BLaER1 (cell line): Measurements from ENCODE around the gene IFNAR1.
"Not testable (repeated sequence)": the region's sequence is repeated elsewhere in the genome, so short reads cannot be mapped to it uniquely, and the experiment has no call there.

ENCODE experiments used
- H3K27ac ChIP-seq: shearing (Covaris generic); formaldehyde crosslinking; 2 replicates; pipeline ENCODE4 v1.8.1; 2022
- H3K27me3 ChIP-seq: shearing (Covaris generic); formaldehyde crosslinking; 2 replicates; pipeline ENCODE4 v1.8.1; 2022
- H3K36me3 ChIP-seq: shearing (Covaris generic); formaldehyde crosslinking; 2 replicates; pipeline ENCODE4 v1.8.1; 2022
- H3K4me1 ChIP-seq: shearing (Covaris generic); formaldehyde crosslinking; 2 replicates; pipeline ENCODE4 v1.8.1; 2022
- H3K4me2 ChIP-seq: shearing (Covaris generic); formaldehyde crosslinking; 2 replicates; pipeline ENCODE4 v1.8.1; 2022
- H3K4me3 ChIP-seq: shearing (Covaris generic); formaldehyde crosslinking; 2 replicates; pipeline ENCODE4 v1.8.1; 2022
- H3K9ac ChIP-seq: shearing (Covaris generic); formaldehyde crosslinking; 2 replicates; pipeline ENCODE4 v1.8.1; 2022
- H3K9me3 ChIP-seq: shearing (Covaris generic); formaldehyde crosslinking; 2 replicates; pipeline ENCODE4 v1.8.1; 2022
- H4K20me1 ChIP-seq: shearing (Covaris generic); formaldehyde crosslinking; 2 replicates; pipeline ENCODE4 v1.8.1; 2022
- Cebpa-rat ChIP-seq: shearing (Covaris generic); IDR thresholded peaks from 2 replicates; pipeline ENCODE4 v1.8.1; 2022

The IFNAR1 gene

GRCh38 chr21:33372582-33372981 lies 47.8 kb downstream of the IFNAR1 start:
- no peak overlapping the region for H3K27ac ChIP-seq
- TF ChIP-seq Cebpa-rat = no peak
- H3K27me3 ChIP-seq = no peaks in the 10 kb centered on the region
- H3K9ac ChIP-seq = no peak overlapping the region
- H3K4me2 ChIP-seq = no peak overlapping the region
- H3K4me3 ChIP-seq = no peak overlapping the region
- no peaks in the 10 kb centered on the region for H3K36me3 ChIP-seq
- H3K9me3 ChIP-seq = peaks cover 25% of the 10 kb centered on the region
- H4K20me1 ChIP-seq = no peaks in the 10 kb centered on the region
- H3K4me1 ChIP-seq = peaks cover 27% of the 10 kb centered on the region

DNA sequence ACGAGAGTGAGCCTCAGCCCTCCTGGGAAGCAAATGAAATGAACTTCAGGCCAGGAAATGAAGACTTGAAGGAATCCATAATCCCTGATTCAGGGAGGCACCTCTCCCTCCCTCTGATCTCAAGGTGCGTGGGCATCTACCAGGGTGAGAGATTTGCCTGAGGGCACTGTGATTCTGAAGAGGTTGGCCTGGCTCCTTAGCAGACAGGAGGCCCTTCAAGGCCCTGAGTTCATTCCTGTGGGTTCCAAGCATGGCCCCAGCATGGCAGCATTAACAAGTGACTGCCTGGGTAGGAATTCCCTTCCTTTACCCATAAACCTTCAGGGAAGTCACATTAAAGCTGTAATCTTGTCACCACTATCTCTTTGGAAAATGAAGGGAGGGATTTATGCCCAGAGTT lies 48.7 kb downstream of the IFNAR1 start:
- no peaks in the 10 kb centered on the region for H3K36me3 ChIP-seq
- TF ChIP-seq Cebpa-rat = no peak
- no peak overlapping the region for H3K9ac ChIP-seq
- H3K9me3 ChIP-seq = peaks cover 16% of the 10 kb centered on the region
- no peak overlapping the region for H3K4me3 ChIP-seq
- H3K27me3 ChIP-seq = no peaks in the 10 kb centered on the region
- peak overlapping the region; percentile 70 for H3K4me2 ChIP-seq
- peaks cover 27% of the 10 kb centered on the region for H3K4me1 ChIP-seq
- H4K20me1 ChIP-seq = no peaks in the 10 kb centered on the region
- peak overlapping the region; percentile 16; the same call in 1 of the 2 replicates for H3K27ac ChIP-seq

GRCh38 chr21:33374080-33374449 lies 49.3 kb downstream of the IFNAR1 start:
- Histone ChIP-seq H3K9me3 (peaks cover 10% of the 10 kb centered on the region), H3K4me2 (peak overlapping the region; percentile 70), H3K27ac (peak overlapping the region; percentile 16; the same call in 1 of the 2 replicates), H3K4me1 (peaks cover 27% of the 10 kb centered on the region), H3K4me3 (no peak overlapping the region; the same call in 1 of the 2 replicates), H3K27me3 (no peaks in the 10 kb centered on the region), H4K20me1 (no peaks in the 10 kb centered on the region), H3K9ac (no peak overlapping the region), H3K36me3 (no peaks in the 10 kb centered on the region)
- no peak for TF ChIP-seq Cebpa-rat

DNA sequence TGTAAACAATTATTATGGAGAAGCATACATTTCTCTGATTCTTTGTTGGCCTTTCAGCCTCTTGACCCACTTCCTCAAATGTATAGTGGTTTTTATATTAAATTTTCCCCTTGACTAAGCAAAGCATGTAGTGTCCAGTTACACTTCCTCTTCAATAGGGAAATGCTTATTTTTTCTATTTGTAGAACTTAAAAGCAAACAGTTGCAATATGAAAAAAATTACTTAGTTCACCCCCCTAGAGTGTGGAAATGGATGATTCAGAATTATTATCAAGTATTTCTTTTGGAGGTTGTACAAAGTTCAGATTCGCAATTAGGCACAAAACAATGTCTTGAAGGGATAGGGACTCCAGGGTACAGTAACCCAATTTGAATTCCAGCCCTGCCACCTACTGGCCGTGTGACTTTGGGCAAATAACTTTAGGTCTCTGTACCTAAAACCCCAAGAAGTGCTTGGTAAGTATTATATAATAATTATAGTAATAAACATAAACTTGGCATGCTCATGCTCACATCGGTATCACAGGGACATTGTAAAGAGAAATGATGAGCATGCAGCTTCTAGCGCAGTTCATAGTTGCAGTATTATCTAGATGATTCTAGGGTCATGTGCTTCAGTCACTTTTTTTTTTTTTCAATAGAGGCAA lies 49.8 kb downstream of the IFNAR1 start:
- Histone ChIP-seq H3K4me2 (peak overlapping the region; percentile 70), H3K36me3 (no peaks in the 10 kb centered on the region), H4K20me1 (no peaks in the 10 kb centered on the region), H3K9me3 (peaks cover 9% of the 10 kb centered on the region), H3K4me1 (peaks cover 29% of the 10 kb centered on the region), H3K27ac (peak overlapping the region; percentile 16; the same call in 1 of the 2 replicates), H3K4me3 (no peak overlapping the region; the same call in 1 of the 2 replicates), H3K27me3 (no peaks in the 10 kb centered on the region), H3K9ac (0 out of 2 replicates have a peak overlapping the region, but pooled peaks have one; percentile 41)
- TF ChIP-seq Cebpa-rat = no peak

DNA sequence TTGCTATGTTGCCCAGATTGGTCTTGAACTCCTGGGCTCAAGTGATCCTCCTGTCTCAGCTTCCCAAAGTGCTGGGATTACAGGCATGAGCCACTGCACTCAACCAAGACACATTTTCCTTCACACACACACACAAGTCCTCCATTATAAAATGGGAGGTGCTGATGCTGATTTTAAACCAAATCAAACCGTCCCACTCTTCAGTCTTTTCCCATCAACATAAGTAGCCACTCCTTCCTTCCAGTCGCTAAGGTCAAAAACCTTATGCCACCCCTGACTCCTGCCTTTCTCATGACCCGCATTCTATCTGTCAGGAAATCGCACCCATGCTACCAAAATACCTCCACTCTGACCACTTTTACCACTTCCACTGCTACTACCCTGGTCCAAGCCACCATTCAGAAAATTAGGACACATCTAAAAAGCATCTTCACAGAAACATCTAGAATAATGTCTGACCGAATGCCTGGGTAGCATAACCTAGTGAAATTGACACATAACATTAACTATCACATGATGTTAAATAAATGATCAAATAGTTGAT lies 50.4 kb downstream of the IFNAR1 start:
- Histone ChIP-seq H3K4me2 (peak overlapping the region; percentile 70), H3K4me1 (peaks cover 35% of the 10 kb centered on the region)

DNA sequence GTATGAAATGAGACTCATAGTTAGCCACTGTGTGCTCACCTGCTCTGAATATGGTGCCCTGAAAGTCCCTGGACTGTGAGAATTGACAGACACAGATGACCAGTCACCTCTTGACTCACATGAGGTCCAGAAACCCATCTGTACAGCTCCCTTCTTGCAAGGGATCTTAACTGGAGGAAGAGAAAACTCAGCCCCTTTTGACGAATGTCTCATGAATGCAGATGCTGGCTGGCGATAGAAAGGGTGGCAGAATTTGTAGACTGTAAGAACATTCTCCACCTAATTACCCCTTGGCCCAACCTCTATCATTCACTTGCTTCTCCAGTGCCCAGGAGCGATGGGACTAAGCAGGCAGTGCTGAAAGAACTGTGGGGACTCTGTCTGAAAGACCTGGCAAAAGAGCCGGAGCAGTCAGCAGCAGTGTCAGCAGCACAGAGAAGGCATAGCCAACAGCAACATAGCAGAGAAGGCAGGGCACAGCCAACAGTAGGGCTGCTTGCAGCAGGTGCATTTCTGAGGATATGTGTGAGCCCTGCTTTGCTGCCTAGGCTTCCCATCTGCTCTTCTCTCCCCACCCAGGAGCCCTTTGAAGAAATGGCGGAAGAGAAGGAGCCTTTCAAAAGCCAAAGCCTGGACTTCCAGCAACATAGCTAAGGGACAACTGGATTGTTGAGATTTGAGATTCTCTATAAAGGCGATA lies 52.6 kb downstream of the IFNAR1 start:
- no peak overlapping the region for H3K4me3 ChIP-seq
- no peaks in the 10 kb centered on the region for H3K9me3 ChIP-seq
- no peaks in the 10 kb centered on the region for H4K20me1 ChIP-seq
- H3K9ac ChIP-seq = no peak overlapping the region
- TF ChIP-seq Cebpa-rat = no peak
- no peaks in the 10 kb centered on the region for H3K36me3 ChIP-seq
- H3K27ac ChIP-seq = no peak overlapping the region
- H3K27me3 ChIP-seq = no peaks in the 10 kb centered on the region
- no peak overlapping the region for H3K4me2 ChIP-seq
- peaks cover 56% of the 10 kb centered on the region for H3K4me1 ChIP-seq

More for the DNA sequence above, 50.4 kb downstream of the IFNAR1 start:
- H3K4me3 ChIP-seq = no peak overlapping the region
- H3K27me3 ChIP-seq = no peaks in the 10 kb centered on the region
- H3K9me3 ChIP-seq = peaks cover 5% of the 10 kb centered on the region; the same call in 1 of the 2 replicates
- TF ChIP-seq Cebpa-rat = no peak
- H3K9ac ChIP-seq = 0 out of 2 replicates have a peak overlapping the region, but pooled peaks have one; percentile 41
- 0 out of 2 replicates have a peak overlapping the region, but pooled peaks have one; percentile 13 for H3K27ac ChIP-seq
- no peaks in the 10 kb centered on the region for H4K20me1 ChIP-seq
- H3K36me3 ChIP-seq = no peaks in the 10 kb centered on the region

DNA sequence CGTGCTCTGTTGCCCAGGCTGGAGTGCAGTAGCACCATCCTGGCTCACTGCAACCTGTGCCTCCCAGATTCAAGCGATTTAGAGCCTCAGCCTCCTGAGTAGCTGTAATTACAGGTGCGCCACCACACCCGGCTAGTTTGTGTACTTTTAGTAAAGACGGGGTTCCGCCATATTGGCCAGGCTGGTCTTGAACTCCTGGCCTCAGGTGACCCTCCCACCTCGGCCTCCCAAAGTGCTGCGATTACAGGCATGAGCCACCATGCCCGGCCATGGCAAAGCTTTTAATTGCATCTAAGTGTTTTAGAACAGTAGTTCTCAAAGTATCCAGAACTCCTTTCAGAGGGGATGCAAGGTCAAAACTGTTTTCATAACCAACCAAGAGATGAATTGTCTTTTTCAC lies 53.3 kb downstream of the IFNAR1 start:
- H4K20me1 ChIP-seq = no peaks in the 10 kb centered on the region

GRCh38 chr21:33379934-33380333 lies 55.2 kb downstream of the IFNAR1 start:
- H3K4me3 ChIP-seq, H3K36me3 ChIP-seq, H3K9me3 ChIP-seq, H3K9ac ChIP-seq, H3K27me3 ChIP-seq, H4K20me1 ChIP-seq: not testable (repeated sequence)
- Histone ChIP-seq H3K4me2 (peak overlapping the region; percentile 64), H3K27ac (peak overlapping the region; percentile 31; the same call in 1 of the 2 replicates), H3K4me1 (peaks cover 61% of the 10 kb centered on the region)

More for the DNA sequence above, 53.3 kb downstream of the IFNAR1 start:
- Histone ChIP-seq H3K4me3 (no peak overlapping the region), H3K27me3 (no peaks in the 10 kb centered on the region), H3K9ac (no peak overlapping the region), H3K4me2 (no peak overlapping the region), H3K36me3 (no peaks in the 10 kb centered on the region), H3K4me1 (peaks cover 63% of the 10 kb centered on the region), H3K9me3 (no peaks in the 10 kb centered on the region), H3K27ac (no peak overlapping the region)
- TF ChIP-seq Cebpa-rat = no peak

GRCh38 chr21:33380483-33380998 lies 55.8 kb downstream of the IFNAR1 start:
- Histone ChIP-seq H3K9ac (no peak overlapping the region; the same call in 1 of the 2 replicates), H3K36me3 (no peaks in the 10 kb centered on the region), H3K9me3 (no peaks in the 10 kb centered on the region), H3K4me2 (peak overlapping the region; percentile 64), H3K4me1 (peaks cover 55% of the 10 kb centered on the region), H3K4me3 (no peak overlapping the region), H3K27ac (peak overlapping the region; percentile 31; the same call in 1 of the 2 replicates), H3K27me3 (no peaks in the 10 kb centered on the region), H4K20me1 (no peaks in the 10 kb centered on the region)
- no peak for TF ChIP-seq Cebpa-rat

DNA sequence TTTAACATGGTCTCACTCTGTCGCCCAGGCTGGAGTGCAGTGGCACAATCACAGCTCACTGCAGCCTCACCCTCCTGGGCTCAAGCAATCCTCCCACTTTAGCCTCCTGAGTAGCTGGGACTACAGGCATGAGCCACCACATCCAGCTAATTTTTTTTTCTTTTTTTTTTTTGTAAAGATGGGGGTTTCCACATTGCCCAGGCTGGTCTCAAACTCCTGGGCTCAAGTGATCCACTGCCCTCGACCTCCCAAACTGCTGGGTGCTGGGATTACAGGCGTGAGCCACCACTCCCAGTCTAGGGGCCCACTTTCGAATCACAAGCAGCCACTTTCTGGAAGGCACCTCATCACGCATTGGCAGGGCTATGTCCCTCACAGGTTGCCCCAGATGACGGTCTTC lies 56.6 kb downstream of the IFNAR1 start:
- H3K27me3 ChIP-seq, H3K9ac ChIP-seq, H3K4me3 ChIP-seq, H3K9me3 ChIP-seq, H4K20me1 ChIP-seq, H3K27ac ChIP-seq, H3K36me3 ChIP-seq: not testable (repeated sequence)
- Histone ChIP-seq H3K4me1 (peaks cover 53% of the 10 kb centered on the region), H3K4me2 (peak overlapping the region; percentile 89)
